ENCODE data around the gene CASP1.

Gene CASP1

DNA sequence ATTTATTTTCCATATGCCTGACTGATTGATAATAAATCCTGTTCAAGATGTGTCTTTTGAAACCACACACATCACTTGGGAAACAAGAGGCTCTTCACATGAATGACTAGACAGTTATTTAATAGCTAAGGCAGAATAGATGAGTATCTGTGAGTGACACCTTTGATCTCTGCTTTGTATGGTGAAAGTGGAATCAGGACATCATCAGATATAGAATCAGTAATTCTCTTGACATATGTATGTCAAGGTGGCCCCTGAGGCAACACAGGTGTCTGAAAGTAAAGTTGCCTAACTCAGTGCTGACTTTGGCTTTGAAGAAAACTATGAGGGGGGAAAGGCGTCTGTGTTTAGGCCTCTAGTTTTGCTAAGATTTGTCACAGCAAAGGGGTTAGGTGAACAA is 55.1 kb downstream of the CASP1 start:
- no peak for FAIRE-seq

Measured in colon (tissue), 2 donors.